Stimulated activated naive CD8-positive, alpha-beta T cell treated with anti-CD3 and anti-CD28 coated beads, Interleukin-15, Interleukin-2, amounts not matched to agents 100 ng/mL and 50 ng/mL, for 24 hours (primary cell): Measurements from ENCODE around the gene FHL2.

Source experiments
- H3K27ac Mint-ChIP-seq: one replicate; pipeline ENCODE4 v1.8.0; 2021; ENCODE audit warnings: mild to moderate bottlenecking, mixed read lengths
- H3K27me3 Mint-ChIP-seq: one replicate; pipeline ENCODE4 v1.8.0; 2021; ENCODE audit warnings: mixed read lengths
- H3K36me3 Mint-ChIP-seq: one replicate; pipeline ENCODE4 v1.8.0; 2021; ENCODE audit warnings: low read depth, mixed read lengths
- H3K4me1 Mint-ChIP-seq: one replicate; pipeline ENCODE4 v1.8.0; 2021; ENCODE audit warnings: low read depth, mixed read lengths
- H3K4me3 Mint-ChIP-seq: one replicate; pipeline ENCODE4 v1.8.0; 2021; ENCODE audit warnings: mild to moderate bottlenecking, mixed read lengths
- H3K9me3 Mint-ChIP-seq: one replicate; pipeline ENCODE4 v1.8.0; 2021; ENCODE audit warnings: mixed read lengths

Gene FHL2, protein sequence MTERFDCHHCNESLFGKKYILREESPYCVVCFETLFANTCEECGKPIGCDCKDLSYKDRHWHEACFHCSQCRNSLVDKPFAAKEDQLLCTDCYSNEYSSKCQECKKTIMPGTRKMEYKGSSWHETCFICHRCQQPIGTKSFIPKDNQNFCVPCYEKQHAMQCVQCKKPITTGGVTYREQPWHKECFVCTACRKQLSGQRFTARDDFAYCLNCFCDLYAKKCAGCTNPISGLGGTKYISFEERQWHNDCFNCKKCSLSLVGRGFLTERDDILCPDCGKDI

DNA sequence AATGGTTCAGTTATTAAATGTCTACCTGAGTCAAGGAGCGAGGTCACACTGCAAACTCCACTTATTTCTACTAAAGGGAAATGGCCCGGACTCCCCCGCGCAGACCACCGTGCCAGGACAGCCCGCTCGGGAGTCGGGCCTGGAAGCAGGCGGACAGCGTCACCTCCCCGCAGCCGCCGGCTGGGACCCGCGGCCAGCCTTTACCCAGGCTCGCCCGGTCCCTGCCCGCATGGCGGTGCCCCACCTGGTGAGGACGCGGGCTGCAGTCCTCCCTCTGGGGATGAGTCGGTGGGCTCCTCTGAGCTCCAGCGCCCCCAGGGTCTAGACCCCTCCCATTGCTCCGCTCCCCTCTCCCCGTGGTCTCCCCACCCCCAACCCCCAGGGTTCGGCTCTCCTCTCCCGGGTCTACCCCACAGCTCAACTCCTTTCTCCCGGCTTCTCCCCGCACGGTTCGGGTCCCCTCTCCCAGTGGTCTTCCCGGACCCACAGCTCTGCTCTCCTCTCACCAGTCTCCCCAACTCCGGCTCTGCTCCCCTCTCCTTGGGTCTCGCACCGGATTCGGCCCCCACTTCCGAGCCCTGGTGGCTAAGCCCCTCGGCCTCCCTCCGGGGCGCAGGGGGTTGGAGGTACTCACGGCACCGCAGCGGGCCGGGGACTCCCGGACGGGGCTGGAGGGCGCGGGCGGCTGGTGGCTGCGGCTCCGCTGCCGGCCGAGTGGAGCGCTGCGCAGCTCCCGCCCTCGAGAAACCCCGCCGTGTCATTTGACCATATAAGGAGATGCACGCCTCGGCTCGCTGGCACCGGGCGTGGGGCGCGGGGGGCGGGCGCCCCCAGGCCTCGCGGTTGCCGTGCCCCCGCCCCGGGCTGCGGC is at the start of gene FHL2:
TSS of gene FHL2 (minus strand) at position 716 of the 871 bp plus-strand sequence. CDS start 12,535 bp downstream, outside the sequence.
- Mint-ChIP-seq H3K9me3 (no peaks in the 10 kb centered on the region), H3K27ac (peak within 1 kb of the TSS; percentile 80), H3K36me3 (no peaks in the 10 kb centered on the region), H3K27me3 (peaks cover 28% of the 10 kb centered on the region), H3K4me1 (peaks cover 22% of the 10 kb centered on the region), H3K4me3 (peak within 1 kb of the TSS; percentile 83)

DNA sequence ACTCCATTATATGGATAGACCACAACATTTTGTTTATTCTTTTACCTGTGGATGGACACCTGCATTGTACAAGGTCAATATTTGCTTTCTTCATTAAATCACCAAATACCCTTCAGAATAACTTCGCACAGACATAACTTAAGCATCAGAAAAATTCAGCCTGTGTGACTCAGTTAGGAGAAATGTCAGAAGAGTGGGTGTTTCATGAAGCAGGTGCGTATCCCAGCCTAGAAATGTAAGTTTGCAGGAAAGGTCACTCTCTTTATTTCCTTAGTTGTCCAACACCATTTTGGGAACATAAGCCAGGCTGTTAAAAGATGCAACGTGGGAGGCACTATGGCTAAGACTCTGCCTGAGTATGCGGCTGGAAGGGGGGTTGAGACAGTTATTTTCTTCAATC is 48.6 kb upstream of the FHL2 start:
- no peaks in the 10 kb centered on the region for H3K36me3 Mint-ChIP-seq
- no peaks in the 10 kb centered on the region for H3K9me3 Mint-ChIP-seq
- H3K27ac Mint-ChIP-seq: no peak overlapping the region
- peaks cover 17% of the 10 kb centered on the region for H3K27me3 Mint-ChIP-seq
- H3K4me1 Mint-ChIP-seq: no peaks in the 10 kb centered on the region
- H3K4me3 Mint-ChIP-seq: no peak overlapping the region

DNA sequence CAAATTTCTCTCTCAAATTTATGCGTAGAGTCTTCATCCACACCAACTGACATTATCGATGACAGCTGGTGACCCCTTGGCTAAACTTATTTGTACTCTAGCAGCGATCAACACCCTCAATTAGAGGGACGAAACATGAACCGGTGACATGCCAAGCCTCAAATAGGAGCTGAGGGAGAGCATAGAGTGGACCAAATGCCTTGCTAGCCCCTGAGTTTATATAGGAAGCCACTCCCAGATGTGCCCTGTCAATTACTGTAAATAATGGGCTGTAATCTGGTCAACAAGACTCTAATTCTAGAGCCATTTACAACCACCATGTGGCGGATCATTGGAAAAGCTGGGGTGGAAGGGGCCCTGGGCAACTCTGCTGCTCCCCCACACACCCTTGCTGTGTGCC is 47.6 kb upstream of the FHL2 start:
- Mint-ChIP-seq H3K27ac (no peak overlapping the region), H3K4me1 (no peaks in the 10 kb centered on the region), H3K27me3 (peaks cover 17% of the 10 kb centered on the region), H3K9me3 (no peaks in the 10 kb centered on the region), H3K36me3 (no peaks in the 10 kb centered on the region), H3K4me3 (no peak overlapping the region)

DNA sequence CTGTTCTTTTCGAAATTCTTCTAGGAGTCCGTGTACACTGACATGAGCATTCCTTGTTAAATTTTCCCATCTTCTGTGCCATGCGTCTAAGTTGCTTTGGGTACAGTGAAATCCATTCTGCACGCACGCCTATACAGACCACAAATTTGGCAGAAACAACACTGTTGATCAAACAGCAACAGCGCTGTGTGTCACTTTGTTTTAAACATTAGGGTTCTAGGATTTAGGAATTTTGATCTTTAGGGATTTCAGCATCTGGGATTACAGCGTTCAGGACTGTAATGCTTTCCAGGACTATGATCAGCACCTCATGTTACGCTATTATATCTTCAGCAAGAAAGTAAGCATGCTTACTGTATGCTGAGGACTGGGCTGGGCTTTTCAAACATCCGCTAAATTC is 47.1 kb upstream of the FHL2 start:
- Mint-ChIP-seq H3K4me3 (no peak overlapping the region), H3K9me3 (no peaks in the 10 kb centered on the region), H3K27me3 (peaks cover 17% of the 10 kb centered on the region), H3K36me3 (no peaks in the 10 kb centered on the region), H3K4me1 (no peaks in the 10 kb centered on the region), H3K27ac (no peak overlapping the region)

DNA sequence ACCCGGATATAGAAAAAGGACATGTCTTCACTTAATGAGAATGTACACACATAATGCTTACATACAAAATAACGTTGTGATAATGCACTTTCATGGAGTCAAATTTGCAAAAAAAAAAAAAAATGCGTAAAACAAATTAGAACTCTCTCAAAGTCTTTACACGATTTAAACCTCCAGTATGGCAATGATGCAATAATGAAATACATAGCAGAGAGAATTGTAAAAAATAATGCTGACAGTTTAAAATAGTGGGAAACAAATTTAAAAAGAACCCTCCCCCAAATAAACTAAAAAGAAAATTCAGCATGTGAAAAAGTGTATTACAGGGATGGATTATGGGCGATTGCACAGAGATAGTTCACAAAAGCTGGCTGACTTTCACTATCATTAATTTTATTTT is 46.6 kb upstream of the FHL2 start:
- H3K36me3 Mint-ChIP-seq: no peaks in the 10 kb centered on the region
- no peak overlapping the region for H3K27ac Mint-ChIP-seq
- H3K27me3 Mint-ChIP-seq: peaks cover 17% of the 10 kb centered on the region
- H3K4me3 Mint-ChIP-seq: no peak overlapping the region
- H3K9me3 Mint-ChIP-seq: no peaks in the 10 kb centered on the region
- H3K4me1 Mint-ChIP-seq: no peaks in the 10 kb centered on the region

DNA sequence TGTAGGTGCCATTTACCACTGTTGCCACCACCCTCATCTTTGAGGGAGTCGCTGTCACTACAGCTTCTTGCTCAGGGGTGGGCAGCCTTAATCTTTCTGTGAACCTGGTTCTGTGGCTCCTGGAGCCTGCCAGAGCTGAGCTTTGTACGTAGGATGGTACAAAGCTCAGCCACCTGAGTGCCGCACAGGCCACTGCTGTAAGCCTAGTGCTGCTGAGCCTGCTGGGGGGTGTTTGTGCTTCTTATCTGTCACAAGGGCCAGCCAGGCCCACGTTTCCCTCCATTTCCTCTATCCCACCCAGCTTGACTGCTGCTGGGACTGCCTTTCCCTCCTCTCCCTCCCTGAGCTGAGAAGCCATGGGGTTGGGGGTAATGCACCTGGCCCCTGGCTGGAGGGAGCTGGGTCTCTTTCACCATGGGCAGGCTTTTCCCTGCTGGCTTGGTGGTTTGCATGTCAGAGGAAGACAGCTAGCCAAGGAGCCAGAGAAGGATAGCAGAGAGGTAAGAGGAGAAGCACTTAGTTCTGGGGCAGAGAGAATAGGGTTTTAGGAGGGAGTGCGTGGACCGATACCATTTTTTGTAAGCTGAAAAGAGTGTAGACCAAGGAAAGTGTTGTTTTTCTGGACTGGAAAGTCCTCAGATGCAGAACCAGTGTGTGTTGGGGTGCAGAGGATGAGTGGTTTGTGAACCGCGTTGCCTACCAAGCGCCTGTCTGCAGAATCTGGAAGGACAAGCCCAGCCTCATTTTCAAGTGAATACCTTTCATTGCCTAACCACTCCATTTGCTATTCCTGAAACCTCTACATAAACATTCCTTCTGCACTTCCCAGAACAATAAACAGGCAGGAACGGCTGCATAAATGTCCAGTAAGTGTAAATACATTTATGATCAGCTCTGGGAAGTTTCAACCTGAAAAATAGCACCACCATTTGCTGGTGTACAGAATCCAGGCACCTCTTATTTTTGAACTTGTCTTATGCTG is 45.1 kb upstream of the FHL2 start:
- no peaks in the 10 kb centered on the region for H3K36me3 Mint-ChIP-seq
- no peak overlapping the region for H3K4me3 Mint-ChIP-seq
- no peaks in the 10 kb centered on the region for H3K9me3 Mint-ChIP-seq
- no peaks in the 10 kb centered on the region for H3K4me1 Mint-ChIP-seq
- no peak overlapping the region for H3K27ac Mint-ChIP-seq
- peaks cover 9% of the 10 kb centered on the region for H3K27me3 Mint-ChIP-seq

DNA sequence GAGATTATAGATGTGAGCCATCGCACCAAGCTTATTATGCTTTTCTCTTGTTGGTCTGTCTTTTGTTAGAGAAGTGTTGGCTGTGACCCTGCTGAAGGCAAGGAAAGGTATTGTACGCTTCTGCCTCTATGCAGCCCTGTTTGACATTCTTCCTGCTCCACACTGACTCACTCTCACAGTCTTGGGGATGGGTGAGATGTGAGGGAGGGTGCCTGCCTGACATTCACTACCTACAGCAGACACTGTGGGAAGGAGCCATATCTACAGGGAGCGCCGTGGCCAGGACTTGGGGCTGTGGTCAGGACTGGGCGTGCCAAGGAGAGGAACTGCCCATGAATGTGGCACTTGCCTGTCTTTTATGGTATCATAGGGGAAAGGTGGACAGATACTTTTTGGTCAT is 43.9 kb upstream of the FHL2 start:
- H3K36me3 Mint-ChIP-seq: no peaks in the 10 kb centered on the region
- H3K27me3 Mint-ChIP-seq: peaks cover 5% of the 10 kb centered on the region
- H3K4me1 Mint-ChIP-seq: no peaks in the 10 kb centered on the region
- H3K4me3 Mint-ChIP-seq: no peak overlapping the region
- no peak overlapping the region for H3K27ac Mint-ChIP-seq
- no peaks in the 10 kb centered on the region for H3K9me3 Mint-ChIP-seq

DNA sequence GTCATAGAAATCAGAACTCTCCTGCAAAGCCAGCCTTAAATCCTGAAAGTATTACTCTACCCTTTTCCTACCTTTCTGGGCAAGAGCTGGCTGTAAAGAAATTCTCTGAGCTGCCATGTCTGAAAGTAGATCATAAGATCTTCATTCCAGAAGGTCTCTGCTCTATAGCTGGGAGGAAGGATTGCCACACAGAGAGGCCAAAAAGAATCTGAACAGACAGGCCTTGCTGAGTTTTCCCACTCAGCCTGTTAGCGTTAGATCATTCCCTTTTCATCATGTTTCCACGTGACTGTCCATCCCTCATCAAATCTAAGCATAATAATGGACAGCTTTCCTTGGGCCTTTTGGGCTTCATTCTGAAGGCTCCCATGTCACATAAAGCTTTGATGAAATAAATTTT is 43.2 kb upstream of the FHL2 start:
- Mint-ChIP-seq H3K27ac (no peak overlapping the region), H3K36me3 (no peaks in the 10 kb centered on the region), H3K4me1 (no peaks in the 10 kb centered on the region)

DNA sequence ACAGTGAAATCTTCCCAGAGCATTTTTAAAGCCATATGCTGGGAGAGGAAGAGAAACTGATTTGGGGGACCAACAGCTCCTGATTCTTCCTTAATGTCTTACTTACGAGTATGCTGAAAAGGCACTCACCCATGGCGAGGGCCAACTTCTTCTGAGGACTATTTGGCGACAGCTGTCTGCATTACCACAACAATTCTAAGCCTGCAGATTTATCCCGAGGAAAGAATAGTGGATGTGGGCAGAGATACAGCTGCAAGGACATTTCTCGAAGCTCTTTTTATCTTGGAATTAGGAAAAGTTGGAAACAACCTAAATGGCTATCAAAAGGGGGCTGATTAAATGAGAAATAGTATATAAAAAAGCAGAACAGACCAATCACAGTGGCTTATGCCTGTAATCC is 40.3 kb upstream of the FHL2 start:
- Mint-ChIP-seq H3K36me3 (no peaks in the 10 kb centered on the region), H3K27ac (no peak overlapping the region), H3K4me1 (no peaks in the 10 kb centered on the region), H3K9me3 (no peaks in the 10 kb centered on the region), H3K27me3 (peaks cover 3% of the 10 kb centered on the region), H3K4me3 (no peak overlapping the region)

More for the DNA sequence above, 43.2 kb upstream of the FHL2 start:
- Mint-ChIP-seq H3K9me3 (no peaks in the 10 kb centered on the region), H3K4me3 (no peak overlapping the region), H3K27me3 (peaks cover under 1% of the 10 kb centered on the region)

DNA sequence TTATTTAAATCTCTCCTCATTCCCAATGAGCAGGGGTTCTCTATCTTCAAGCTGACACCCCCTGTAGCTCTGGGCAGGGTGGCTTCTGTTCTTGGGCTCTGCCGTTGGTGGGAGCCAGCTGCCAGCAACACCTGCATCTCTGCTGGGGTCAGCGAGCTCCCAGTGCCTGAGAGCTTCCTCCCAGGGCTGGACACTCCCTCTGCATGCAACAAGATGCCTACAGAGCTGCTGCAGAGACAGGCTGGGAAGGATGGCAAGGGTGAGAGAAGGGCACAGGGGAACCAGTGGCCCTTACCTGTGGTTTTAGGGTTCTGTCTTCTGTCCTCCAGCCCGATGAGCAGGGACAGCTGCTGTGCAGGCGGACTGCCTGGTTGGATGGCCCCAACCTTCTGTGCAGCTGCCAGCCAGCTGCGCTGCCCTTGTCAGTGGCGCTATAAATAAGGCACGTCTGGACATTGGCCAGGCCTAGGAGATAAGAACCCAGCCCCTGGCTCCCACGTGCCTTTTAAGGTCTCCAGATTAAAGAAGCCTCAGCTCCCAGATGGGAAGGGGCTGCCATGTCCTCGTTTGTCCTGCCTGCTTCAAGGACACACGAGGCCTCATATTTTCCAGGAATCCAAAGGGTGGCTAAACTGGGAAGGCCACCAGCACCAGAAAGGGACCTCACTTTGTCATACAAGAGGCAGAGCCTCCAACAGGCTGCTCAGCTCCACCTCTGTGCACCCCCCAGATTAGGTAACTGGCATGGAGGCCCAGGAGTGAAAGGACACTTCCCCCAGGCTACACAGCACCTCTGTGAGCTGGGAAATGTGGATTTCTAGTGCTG is 39.5 kb upstream of the FHL2 start:
- Mint-ChIP-seq H3K4me1 (no peaks in the 10 kb centered on the region), H3K4me3 (no peak overlapping the region), H3K27me3 (peaks cover 3% of the 10 kb centered on the region), H3K27ac (no peak overlapping the region), H3K36me3 (no peaks in the 10 kb centered on the region), H3K9me3 (no peaks in the 10 kb centered on the region)

DNA sequence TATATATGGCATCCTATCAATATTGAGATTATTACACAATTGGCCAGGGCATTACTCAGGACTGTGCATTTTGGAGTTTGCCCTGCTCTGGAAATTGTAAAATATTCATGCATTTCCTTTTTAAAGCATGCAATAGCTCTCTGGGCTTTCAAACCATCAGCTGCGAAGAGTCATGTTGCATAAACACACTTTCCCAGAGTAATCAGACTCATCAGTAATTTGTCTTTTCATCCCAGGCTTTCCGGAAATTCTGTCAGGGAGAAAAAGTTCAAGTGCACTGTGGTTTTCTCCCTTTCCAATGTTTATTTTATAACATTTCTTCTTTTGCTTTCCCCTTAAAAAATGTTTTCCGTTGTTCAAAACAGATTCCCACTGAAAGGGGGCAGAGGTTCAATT is 38.9 kb upstream of the FHL2 start:
- no peaks in the 10 kb centered on the region for H3K9me3 Mint-ChIP-seq
- no peak overlapping the region for H3K4me3 Mint-ChIP-seq
- peaks cover 3% of the 10 kb centered on the region for H3K27me3 Mint-ChIP-seq
- H3K27ac Mint-ChIP-seq: no peak overlapping the region
- no peaks in the 10 kb centered on the region for H3K4me1 Mint-ChIP-seq
- H3K36me3 Mint-ChIP-seq: no peaks in the 10 kb centered on the region

DNA sequence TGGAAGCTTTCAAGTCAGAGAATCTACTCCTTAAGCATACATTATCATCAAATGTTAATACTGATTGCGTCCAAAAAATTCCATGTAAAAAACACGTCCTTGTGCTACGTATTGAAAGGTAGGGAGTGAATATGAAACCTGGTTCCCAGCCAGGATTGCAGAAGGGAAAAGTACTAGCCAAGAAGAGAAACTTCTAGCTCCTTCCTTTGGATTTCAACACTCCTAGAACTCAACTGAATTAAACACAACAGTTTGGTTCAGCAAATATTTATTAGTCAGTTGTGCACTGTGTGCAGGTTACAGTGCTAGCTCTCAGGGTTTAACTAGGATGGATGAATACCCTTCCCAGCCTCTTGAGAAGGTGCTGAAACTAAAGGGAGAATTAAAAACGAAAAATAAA is 33.9 kb upstream of the FHL2 start:
- H3K4me3 Mint-ChIP-seq: no peak overlapping the region
- peaks cover 2% of the 10 kb centered on the region for H3K4me1 Mint-ChIP-seq
- H3K9me3 Mint-ChIP-seq: no peaks in the 10 kb centered on the region
- no peak overlapping the region for H3K27ac Mint-ChIP-seq
- H3K27me3 Mint-ChIP-seq: peaks cover 3% of the 10 kb centered on the region
- no peaks in the 10 kb centered on the region for H3K36me3 Mint-ChIP-seq

DNA sequence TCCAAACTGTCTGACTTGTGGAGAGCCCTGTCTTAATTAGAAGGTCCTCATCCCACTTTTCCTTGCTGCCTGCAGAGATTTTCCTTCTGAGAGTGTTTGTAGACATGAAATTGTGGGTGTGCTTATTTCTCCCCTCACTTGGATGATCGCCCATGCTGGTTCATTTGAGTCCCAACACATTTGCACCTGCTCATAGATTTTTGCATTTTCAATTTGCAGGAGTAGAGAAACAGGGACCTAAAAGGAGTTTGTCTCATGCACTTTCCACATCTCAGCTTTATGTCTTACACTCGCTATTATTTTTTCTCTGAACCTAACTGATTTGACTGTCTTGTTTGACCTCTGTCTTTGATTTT is 33.2 kb upstream of the FHL2 start:
- H3K4me1 Mint-ChIP-seq: peaks cover 9% of the 10 kb centered on the region
- H3K4me3 Mint-ChIP-seq: no peak overlapping the region
- H3K27ac Mint-ChIP-seq: no peak overlapping the region
- H3K9me3 Mint-ChIP-seq: no peaks in the 10 kb centered on the region
- H3K27me3 Mint-ChIP-seq: peaks cover 3% of the 10 kb centered on the region
- no peaks in the 10 kb centered on the region for H3K36me3 Mint-ChIP-seq

DNA sequence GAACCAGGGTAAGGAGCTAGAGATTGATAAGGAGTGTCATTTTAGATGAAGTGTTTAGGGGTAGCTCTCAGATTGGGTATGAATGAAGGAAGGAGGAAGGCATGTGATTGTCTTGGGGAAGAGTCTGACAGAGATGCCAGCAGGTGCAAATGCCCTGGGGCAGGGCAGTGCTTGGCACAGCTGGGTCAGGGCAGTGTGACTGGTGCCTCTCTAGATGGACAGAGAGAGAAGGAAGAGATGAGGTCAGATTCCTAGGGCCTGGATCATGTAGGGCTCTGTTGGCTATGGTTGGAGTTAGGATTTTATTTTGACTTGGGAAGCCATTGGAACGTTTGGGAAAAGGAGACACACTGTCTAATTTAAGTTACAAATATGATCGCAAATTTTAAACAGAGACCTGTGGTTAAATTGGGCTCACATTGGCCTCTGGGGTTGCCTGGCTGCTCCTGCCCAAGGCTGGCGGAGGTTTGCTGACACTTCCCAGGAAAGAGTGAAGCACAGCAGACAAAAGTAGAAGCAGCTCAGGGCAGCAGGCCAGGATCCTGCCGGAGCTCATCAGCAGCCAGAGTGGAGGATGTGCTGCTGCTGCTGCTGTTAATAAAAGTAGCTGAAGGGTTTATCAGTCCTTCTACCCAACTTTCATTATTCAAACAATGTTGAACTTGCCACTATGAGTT is 32.7 kb upstream of the FHL2 start:
- Mint-ChIP-seq H3K4me1 (peaks cover 14% of the 10 kb centered on the region), H3K27me3 (peaks cover 3% of the 10 kb centered on the region), H3K9me3 (no peaks in the 10 kb centered on the region), H3K36me3 (no peaks in the 10 kb centered on the region), H3K27ac (no peak overlapping the region), H3K4me3 (no peak overlapping the region)
